Ovary (tissue), 9 donors: Measurements from ENCODE around the gene MCM8. TPM values are rescaled to one million over a fixed set of nuclear protein-coding genes. Genes with fewer than 3 reads are reported as not detected.

Experiments
- DNase-seq, 5 donors: peaks; one replicate each; pipeline ENCODE4 v3.0.0-alpha.2; 2019 to 2020
- H3K27ac ChIP-seq, 2 donors: fragments of 200-600 bp; one replicate each; pipeline versions ENCODE4 v1.5.1 to v1.8.0; 2019 to 2022
- H3K27me3 ChIP-seq: fragments of 200-600 bp; one replicate; pipeline ENCODE4 v1.8.0; 2022
- H3K36me3 ChIP-seq: fragments of 200-600 bp; sonication (generic); one replicate; pipeline ENCODE4 v1.5.1; 2019
- H3K4me1 ChIP-seq: one replicate; pipeline ENCODE4 v1.8.1; 2013; ENCODE audit warnings: mild to moderate bottlenecking, moderate library complexity; ENCODE audit not compliant: insufficient read depth
- H3K4me3 ChIP-seq: fragments of 200-600 bp; sonication (generic); one replicate; pipeline ENCODE4 v1.5.1; 2017
- H3K9me3 ChIP-seq, 2 donors: fragments of 200-600 bp in 1 of 2; sonication (generic) in 1 of 2; one replicate each; pipeline versions ENCODE4 v1.5.1 to v1.8.1; 2013 to 2019; ENCODE audit warnings: mild to moderate bottlenecking in 1 of 2, moderate library complexity in 1 of 2
- CTCF ChIP-seq, 3 donors: fragments of 450-650 bp in 2 of 3; fragments of 200-600 bp in 1 of 3; IDR thresholded peaks; one replicate each; pipeline versions ENCODE4 v1.5.1 to v1.8.0; 2016 to 2022; ENCODE audit warnings: antibody characterized with exemption in 3 of 3, mild to moderate bottlenecking in 1 of 3
- EP300 ChIP-seq: sonication (generic); formaldehyde crosslinking; IDR thresholded peaks from one replicate; pipeline ENCODE4 v1.6.1; 2017; ENCODE audit warnings: antibody characterized with exemption
- POLR2A ChIP-seq: fragments of 450-650 bp; IDR thresholded peaks from one replicate; pipeline ENCODE4 v1.6.1; 2017; ENCODE audit warnings: antibody characterized with exemption, mild to moderate bottlenecking, moderate library complexity
- WGBS, 3 donors: extraction: QIAGEN DNeasy Blood & Tissue Kit in 1 of 3; methylation state at CpG; one replicate each; pipeline versions ENCODE4 v1.1.5 to v1.1.7; 2013 to 2017; 5-methylcytosine and 5-hydroxymethylcytosine counted together
- intact Hi-C, 4 donors: fragments of 100-400 bp; cut with DNase I; formaldehyde crosslinking; loops; one replicate each; pipeline versions ENCODE4 v1.11.0 to v1.15.1; 2022 to 2023
- polyA plus RNA-seq, 2 donors: library from polyadenylated mRNA; stranded (reverse); fragments of 200-250 nt in 1 of 2; fragments of 350-450 nt in 1 of 2; fragmentation: Illumina TruSeq in 1 of 2; extraction: RNeasy Lipid Tissue Mini Kit (QIAGEN cat#74804) in 1 of 2; gene quantifications; one replicate each; pipeline ENCODE4 v1.2.3, GENCODE V29; 2013 to 2014
- total RNA-seq, 7 donors: library from RNA; depleted of rRNA in 2 of 7; stranded (reverse); fragments of >200 nt in 2 of 7; fragmentation: NEBNext Ultra II Directional in 3 of 7; extraction: Animal tissue kit (Norgen Biotek cat#: 25700) in 3 of 7; gene quantifications; one replicate each; pipeline versions ENCODE4 v1.1.0 to v1.2.4, GENCODE V29; 2016 to 2023
- donor health status: DM: no; HTN: no; CAD: no; lungs with moderate emphysema.
- donor health status: DM: no; HTN: no; CAD: no.
- donor health status: Bipolar disorder and iron deficiency.
- donor health status: DM: yes; HTN: yes; CAD: no.
- donor health status: DM: no; HTN: no; CAD: no.
- donor health status: DM: yes; HTN: yes; CAD: no.

The MCM8 gene
- total and polyA plus RNA-seq, 9 donors = 2.3 to 4.9 (median 3.6) TPM

GRCh38 chr20:6040958-6041807, 90.7 kb downstream of the MCM8 start:
- Histone ChIP-seq H3K27me3 (no peaks in the 10 kb centered on the region), H3K4me1 (no peaks in the 10 kb centered on the region), H3K9me3 (no peaks in the 10 kb centered on the region), H3K27ac (no peak overlapping the region), H3K36me3 (no peaks in the 10 kb centered on the region), H3K4me3 (no peak overlapping the region)
- intact Hi-C loops = no loop called here
- WGBS, 3 donors = 82 to 89% (median 83%) methylated on average over 46 to 67 of the region's 67 CpGs
- no peak for DNase-seq
- TF ChIP-seq EP300 = no peak
- no peak for TF ChIP-seq CTCF (IDR thresholded peaks at IDR 0.05)
- no peak for TF ChIP-seq POLR2A

- no peak for DNase-seq
- H3K27ac ChIP-seq = no peak overlapping the region
- H3K36me3 ChIP-seq = no peaks in the 10 kb centered on the region
- 83 to 90% (median 83%) methylated on average over 26 of the region's 26 CpGs for WGBS, 3 donors
- intact Hi-C loops = no loop called here
- H3K27me3 ChIP-seq = no peaks in the 10 kb centered on the region
- no peak overlapping the region for H3K4me3 ChIP-seq
- H3K4me1 ChIP-seq = no peaks in the 10 kb centered on the region
- no peaks in the 10 kb centered on the region for H3K9me3 ChIP-seq
- TF ChIP-seq EP300 (no peak), CTCF (IDR thresholded peaks at IDR 0.05) (no peak), POLR2A (no peak)
These were observed 91.4 kb downstream of the MCM8 start for GRCh38 chr20:6041808-6042265.

- no peaks in the 10 kb centered on the region for H3K4me1 ChIP-seq
- WGBS, 3 donors = 57 to 78% (median 70%) methylated on average over 2 of the region's 2 CpGs
- no peak overlapping the region for H3K27ac ChIP-seq
- H3K27me3 ChIP-seq = no peaks in the 10 kb centered on the region
- no peak for DNase-seq
- no peak for TF ChIP-seq CTCF (IDR thresholded peaks at IDR 0.05)
- H3K9me3 ChIP-seq = no peaks in the 10 kb centered on the region
- H3K36me3 ChIP-seq = no peaks in the 10 kb centered on the region
- H3K4me3 ChIP-seq = no peak overlapping the region
- intact Hi-C loops = no loop called here
These were observed 93.7 kb downstream of the MCM8 start for GRCh38 chr20:6044115-6044514.

GRCh38 chr20:6045566-6045965, 95.1 kb downstream of the MCM8 start:
- DNase-seq = no peak
- intact Hi-C loops = no loop called here
- no peaks in the 10 kb centered on the region for H3K36me3 ChIP-seq
- TF ChIP-seq CTCF (IDR thresholded peaks at IDR 0.05) = no peak
- no peak for TF ChIP-seq POLR2A
- TF ChIP-seq EP300 = no peak
- no peaks in the 10 kb centered on the region for H3K9me3 ChIP-seq
- H3K27me3 ChIP-seq = no peaks in the 10 kb centered on the region
- no peak overlapping the region for H3K4me3 ChIP-seq
- no peaks in the 10 kb centered on the region for H3K4me1 ChIP-seq
- H3K27ac ChIP-seq = no peak overlapping the region
